Keratinocyte (primary cell): Measurements from ENCODE around the gene SIVA1. TPM values are rescaled to one million over a fixed set of nuclear protein-coding genes. Genes with fewer than 3 reads are reported as not detected.

Experiments used
- DNase-seq: peaks from one replicate; pipeline ENCODE4 v3.0.0-alpha.2; 2011; ENCODE audit warnings: low read depth, missing footprints, low spot score
- FAIRE-seq: peaks from 2 replicates; lab custom pipeline; 2011; peaks lifted over from hg19 to GRCh38; lab: Jason Lieb, UNC
- H2AFZ ChIP-seq: 2 replicates; pipeline ENCODE4 v1.6.0; 2012; ENCODE audit warnings: low read length, control low read depth, inconsistent platforms; ENCODE audit not compliant: control insufficient read depth
- H3K27ac ChIP-seq: 2 replicates; pipeline ENCODE4 v1.5.1; 2011; ENCODE audit warnings: low read length; ENCODE audit not compliant: control insufficient read depth, insufficient read depth
- H3K27me3 ChIP-seq: 3 replicates; pipeline ENCODE4 v1.6.0; 2011; ENCODE audit warnings: low read length; ENCODE audit not compliant: control insufficient read depth, insufficient read depth; ENCODE audit errors: extremely low read depth
- H3K36me3 ChIP-seq, 2 experiments: 2 replicates in 1 of 2; 3 replicates in 1 of 2; pipeline ENCODE4 v1.5.1; 2011; ENCODE audit warnings: low read length in 2 of 2, mild to moderate bottlenecking in 1 of 2; ENCODE audit not compliant: control insufficient read depth in 2 of 2, insufficient read depth in 2 of 2; ENCODE audit errors: extremely low read depth in 1 of 2
- H3K4me1 ChIP-seq: 3 replicates; pipeline ENCODE4 v1.5.1; 2011; ENCODE audit warnings: low read length; ENCODE audit not compliant: control insufficient read depth, insufficient read depth; ENCODE audit errors: extremely low read depth
- H3K4me2 ChIP-seq: 3 replicates; pipeline ENCODE4 v1.6.0; 2011; ENCODE audit warnings: low read depth, low read length; ENCODE audit not compliant: control insufficient read depth, insufficient read depth; ENCODE audit errors: extremely low read depth
- H3K4me3 ChIP-seq, 3 experiments: fragments of 200-600 bp in 1 of 3; sonication (generic) in 1 of 3; 2 replicates in 2 of 3; 3 replicates in 1 of 3; pipeline ENCODE4 v1.5.1; 2011 to 2016; ENCODE audit warnings: low read length in 3 of 3, mild to moderate bottlenecking in 3 of 3, control low read depth in 2 of 3, inconsistent platforms in 1 of 3, low read depth in 1 of 3, mixed read lengths in 1 of 3, mixed run types in 1 of 3, moderate library complexity in 1 of 3; ENCODE audit not compliant: control insufficient read depth in 2 of 3, insufficient read depth in 2 of 3; ENCODE audit errors: extremely low read depth in 1 of 3
- H3K79me2 ChIP-seq: 2 replicates; pipeline ENCODE4 v1.6.0; 2012; ENCODE audit warnings: low read length; ENCODE audit not compliant: control insufficient read depth, insufficient read depth
- H3K9ac ChIP-seq: 3 replicates; pipeline ENCODE4 v1.6.0; 2011; ENCODE audit warnings: low read length; ENCODE audit not compliant: control insufficient read depth, insufficient read depth; ENCODE audit errors: extremely low read depth
- H3K9me1 ChIP-seq: 3 replicates; pipeline ENCODE4 v1.6.0; 2011; ENCODE audit warnings: low read length; ENCODE audit not compliant: control insufficient read depth, insufficient read depth; ENCODE audit errors: extremely low read depth
- H3K9me3 ChIP-seq: 2 replicates; pipeline ENCODE4 v1.5.1; 2012; ENCODE audit warnings: low read depth, low read length; ENCODE audit not compliant: control insufficient read depth
- H4K20me1 ChIP-seq: 3 replicates; pipeline ENCODE4 v1.6.0; 2011; ENCODE audit warnings: low read length; ENCODE audit not compliant: control insufficient read depth, insufficient read depth; ENCODE audit errors: extremely low read depth
- EZH2 ChIP-seq: IDR thresholded peaks from one replicate; pipeline ENCODE4 v1.6.1; 2012; ENCODE audit warnings: inconsistent platforms, mild to moderate bottlenecking, low read length, moderate library complexity
- dilution Hi-C: fragments of 300-500 bp; cut with MboI; formaldehyde crosslinking; loops from one replicate; pipeline ENCODE4 v1.7.0; 2020; ENCODE audit warnings: low sequenced_read_pairs; ENCODE audit not compliant: extremely low pct_ligation_motif_present
- polyA plus RNA-seq, 5 experiments: library from polyadenylated mRNA; depleted of rRNA in 3 of 5; stranded (reverse) in 3 of 5; stranded (forward) in 1 of 5; unstranded in 1 of 5; fragments of >200 nt; gene quantifications; 1 replicate in 1 of 5; 2 replicates in 3 of 5; 3 replicates in 1 of 5; pipeline versions ENCODE4 v1.2.1 to v1.2.3, GENCODE V29; 2011 to 2012; ENCODE audit warnings: missing spikeins in 2 of 5, low read depth in 1 of 5, low replicate concordance in 1 of 5
- TF ChIP-seq, protein P1 (sequence below), 3 experiments: IDR thresholded peaks in 1 of 3; conservative IDR thresholded peaks in 1 of 3; optimal IDR thresholded peaks in 1 of 3; 2 replicates in 2 of 3; 3 replicates in 1 of 3; pipeline versions ENCODE3 to v1.5.1; 2011; ENCODE audit warnings: low read length in 3 of 3, mild to moderate bottlenecking in 3 of 3, moderate library complexity in 2 of 3, control low read depth in 1 of 3, inconsistent platforms in 1 of 3; ENCODE audit not compliant: insufficient read depth in 2 of 3; ENCODE audit errors: extremely low read depth in 1 of 3

The SIVA1 gene
- polyA plus RNA-seq, 1 donor (not counting 4 experiments of a cell fraction or from before 2014, with no cell fraction given), result 35.3 TPM

DNA sequence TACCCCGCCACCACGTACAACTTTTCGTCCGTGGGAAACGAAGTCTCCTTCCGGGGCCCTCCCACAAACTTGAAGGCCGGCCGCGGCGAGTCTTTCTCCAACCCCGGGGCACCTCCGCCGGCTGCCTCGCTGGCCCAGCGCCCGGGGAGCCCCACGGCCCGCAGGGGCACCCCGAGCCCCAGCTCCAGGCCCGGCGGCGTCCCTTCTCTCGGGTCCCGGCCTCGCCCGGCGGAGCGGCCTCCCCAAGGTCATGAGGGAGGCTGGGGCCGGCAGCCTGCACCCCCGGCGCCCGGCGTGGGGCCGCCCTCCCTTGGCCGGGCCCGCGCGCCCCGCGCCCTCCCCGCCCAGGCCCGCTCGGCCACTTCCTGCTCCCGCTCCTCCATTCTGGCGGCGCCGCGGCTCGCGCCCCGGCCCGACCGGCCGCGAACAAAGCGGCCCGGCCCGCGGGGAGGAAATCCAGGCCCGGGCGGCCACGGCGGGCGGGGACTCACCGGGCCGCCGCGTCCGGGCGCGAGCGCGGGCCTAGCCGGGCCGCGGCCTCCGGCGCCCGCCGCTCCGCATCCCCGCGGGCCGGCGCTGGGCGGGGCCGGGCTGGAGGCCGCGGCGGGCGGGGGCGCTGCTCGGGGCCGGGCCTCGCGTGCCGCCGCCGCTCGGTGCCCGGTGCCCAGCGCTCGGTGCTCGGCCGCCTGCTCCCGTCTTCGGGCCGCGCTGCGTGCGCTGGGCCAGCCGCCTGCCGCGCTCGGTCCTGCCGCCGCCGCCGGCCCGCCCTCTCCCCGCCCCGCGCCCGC is 42.2 kb downstream of the SIVA1 start, which contains the start of gene AKT1:
Gene AKT1 (minus strand): TSS at position 756 of the 788 bp plus-strand sequence. CDS start 3,105 bp downstream, outside the sequence.
- DNase-seq (no peak), FAIRE-seq (no peak)
- TF ChIP-seq EZH2, result no peak
- TF ChIP-seq, protein P1, sequence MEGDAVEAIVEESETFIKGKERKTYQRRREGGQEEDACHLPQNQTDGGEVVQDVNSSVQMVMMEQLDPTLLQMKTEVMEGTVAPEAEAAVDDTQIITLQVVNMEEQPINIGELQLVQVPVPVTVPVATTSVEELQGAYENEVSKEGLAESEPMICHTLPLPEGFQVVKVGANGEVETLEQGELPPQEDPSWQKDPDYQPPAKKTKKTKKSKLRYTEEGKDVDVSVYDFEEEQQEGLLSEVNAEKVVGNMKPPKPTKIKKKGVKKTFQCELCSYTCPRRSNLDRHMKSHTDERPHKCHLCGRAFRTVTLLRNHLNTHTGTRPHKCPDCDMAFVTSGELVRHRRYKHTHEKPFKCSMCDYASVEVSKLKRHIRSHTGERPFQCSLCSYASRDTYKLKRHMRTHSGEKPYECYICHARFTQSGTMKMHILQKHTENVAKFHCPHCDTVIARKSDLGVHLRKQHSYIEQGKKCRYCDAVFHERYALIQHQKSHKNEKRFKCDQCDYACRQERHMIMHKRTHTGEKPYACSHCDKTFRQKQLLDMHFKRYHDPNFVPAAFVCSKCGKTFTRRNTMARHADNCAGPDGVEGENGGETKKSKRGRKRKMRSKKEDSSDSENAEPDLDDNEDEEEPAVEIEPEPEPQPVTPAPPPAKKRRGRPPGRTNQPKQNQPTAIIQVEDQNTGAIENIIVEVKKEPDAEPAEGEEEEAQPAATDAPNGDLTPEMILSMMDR (optimal IDR thresholded peaks at IDR 0.05 in 1 of 3, IDR thresholded peaks at IDR 0.05 in 1 of 3, conservative IDR thresholded peaks at IDR 0.05 in 1 of 3; ENCODE audit: extremely low read depth in 1 of 3, insufficient read depth in 2 of 3, low read length in 3 of 3), result no peak
- Histone ChIP-seq H3K27me3 (peaks cover 13% of the 10 kb centered on the region), H3K9me3 (no peaks in the 10 kb centered on the region), H4K20me1 (peaks cover 15% of the 10 kb centered on the region), H3K27ac (peak within 1 kb of the TSS; percentile 58), H3K4me3 (peak within 1 kb of the TSS; percentile 71 to 91 (median 87)), H3K9me1 (peaks cover 10% of the 10 kb centered on the region), H3K9ac (peak within 1 kb of the TSS; percentile 83), H3K4me2 (peak within 1 kb of the TSS; percentile 90), H3K79me2 (peaks cover 47% of the 10 kb centered on the region), H2AFZ (no peak within 1 kb of the TSS), H3K36me3 (peaks cover 12 to 15% of the 10 kb centered on the region in 2 experiments), H3K4me1 (peaks cover 20% of the 10 kb centered on the region)
- dilution Hi-C loops, result no loop called here

DNA sequence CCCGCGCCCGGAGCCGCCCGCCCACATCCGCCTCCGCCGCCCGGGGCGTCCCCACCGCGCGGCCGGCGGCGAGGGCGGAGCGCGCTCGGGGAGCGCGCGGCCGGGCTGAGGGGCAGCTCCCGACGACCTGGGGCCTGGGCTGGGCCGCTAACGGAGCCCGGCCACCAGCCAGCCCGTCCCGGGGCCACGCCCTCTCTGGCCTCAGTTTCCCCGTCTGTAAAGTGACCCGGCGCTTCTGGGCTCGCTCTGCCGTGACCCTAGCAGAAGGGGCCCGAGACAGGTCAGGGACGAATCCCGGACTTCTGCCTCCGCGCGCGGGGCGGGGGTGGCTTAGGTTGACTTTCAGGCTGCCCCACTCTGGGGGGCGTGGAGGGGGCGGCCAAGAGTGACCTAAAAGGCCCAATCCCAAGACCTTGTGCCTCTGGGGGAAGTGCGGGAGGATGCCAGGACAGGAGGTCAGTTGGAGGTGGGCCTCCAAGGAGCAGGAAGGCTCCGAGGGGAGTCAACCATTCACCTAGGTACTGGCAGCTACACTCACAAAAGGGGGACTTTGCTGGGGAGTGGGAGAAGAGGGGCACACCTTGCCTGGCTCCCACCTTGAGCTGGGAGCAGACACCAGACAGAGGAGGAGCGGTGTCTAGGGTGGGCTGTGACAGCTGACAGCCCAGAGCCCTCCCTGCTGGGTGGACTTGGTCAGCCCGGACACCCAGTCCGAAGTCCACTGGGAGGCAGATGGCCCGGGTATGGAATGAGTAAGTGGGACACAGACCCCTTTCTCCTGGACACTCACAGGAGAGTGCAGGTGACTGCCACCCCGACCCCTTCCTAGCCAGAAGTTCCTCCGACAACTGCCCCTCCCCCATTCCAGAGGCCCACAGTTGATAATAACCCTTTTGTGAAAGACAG is 43.1 kb downstream of the SIVA1 start:
- Histone ChIP-seq H3K79me2 (peaks cover 39% of the 10 kb centered on the region), H3K4me2 (peak overlapping the region; percentile 44), H3K9me1 (peaks cover 10% of the 10 kb centered on the region), H3K36me3 (peaks cover 8 to 10% of the 10 kb centered on the region in 2 experiments), H3K27me3 (peaks cover 13% of the 10 kb centered on the region), H3K9me3 (no peaks in the 10 kb centered on the region), H3K4me1 (peaks cover 20% of the 10 kb centered on the region), H3K4me3 (peak overlapping the region; percentile 4 to 27 (median 11)), H4K20me1 (peaks cover 15% of the 10 kb centered on the region), H3K9ac (no peak overlapping the region), H2AFZ (no peak overlapping the region), H3K27ac (no peak overlapping the region)
- dilution Hi-C loops, result no loop called here
- TF ChIP-seq, protein P1 (optimal IDR thresholded peaks at IDR 0.05 in 1 of 3, IDR thresholded peaks at IDR 0.05 in 1 of 3, conservative IDR thresholded peaks at IDR 0.05 in 1 of 3; ENCODE audit: extremely low read depth in 1 of 3, insufficient read depth in 2 of 3, low read length in 3 of 3), result no peak
- no peak for TF ChIP-seq EZH2
- FAIRE-seq (no peak), DNase-seq (no peak)
